ENCODE measurements around the gene SF3B4.
"Not testable (repeated sequence)": the region's sequence is repeated elsewhere in the genome, so short reads cannot be mapped to it uniquely, and the experiment has no call there.

The SF3B4 gene

DNA sequence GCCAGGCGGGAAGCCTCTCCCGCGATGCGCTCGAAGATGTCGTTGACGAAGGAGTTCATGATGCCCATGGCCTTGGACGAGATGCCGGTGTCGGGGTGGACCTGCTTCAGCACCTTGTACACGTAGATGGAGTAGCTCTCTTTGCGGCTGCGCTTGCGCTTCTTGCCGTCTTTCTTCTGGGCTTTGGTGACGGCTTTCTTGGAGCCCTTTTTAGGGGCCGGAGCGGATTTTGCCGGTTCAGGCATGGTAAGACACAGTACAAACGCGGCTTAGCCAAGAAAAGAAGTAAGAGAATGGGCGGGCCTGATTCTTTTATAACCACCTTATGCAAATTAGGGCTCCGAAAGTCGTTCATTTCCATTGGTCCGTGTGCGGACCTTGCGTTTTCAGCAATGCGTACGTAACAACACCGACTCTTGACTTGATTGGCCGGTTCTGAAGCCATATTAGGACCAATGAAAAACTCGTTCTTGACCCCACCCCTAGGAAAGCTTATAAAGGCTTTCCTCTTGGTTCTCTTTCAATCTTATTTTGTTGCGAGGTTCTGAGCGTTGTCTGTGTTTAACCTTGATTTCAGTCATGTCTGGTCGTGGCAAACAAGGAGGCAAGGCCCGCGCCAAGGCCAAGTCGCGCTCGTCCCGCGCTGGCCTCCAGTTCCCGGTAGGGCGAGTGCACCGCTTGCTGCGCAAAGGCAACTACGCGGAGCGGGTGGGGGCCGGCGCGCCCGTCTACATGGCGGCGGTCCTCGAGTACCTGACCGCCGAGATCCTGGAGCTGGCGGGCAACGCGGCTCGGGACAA lies 41.0 kb downstream of the SF3B4 start:
- H2BK12ac ChIP-seq (ENCODE audit: low read length in 2 of 2), result peak overlapping the region in 1 of 2 experiments; percentile 47
- under 1% methylated on average over 61 of the region's 62 CpGs for WGBS
- H3K27ac ChIP-seq (ENCODE audit: low read length, poor library complexity, severe bottlenecking), result peak overlapping the region; percentile 88
- no peaks in the 10 kb centered on the region for H3K36me3 ChIP-seq (ENCODE audit: control insufficient read depth in 1 of 2, insufficient read depth in 2 of 2, low read depth in 1 of 2, low read length in 2 of 2)
- no peak overlapping the region for H2BK15ac ChIP-seq (ENCODE audit: low read depth, poor library complexity, severe bottlenecking)
- H2AK5ac ChIP-seq (ENCODE audit: low read length, severe bottlenecking), result no peak overlapping the region
- H3K9me3 ChIP-seq (ENCODE audit: control insufficient read depth, low read length), result no peaks in the 10 kb centered on the region
- H3K4ac ChIP-seq (ENCODE audit: low read depth in 1 of 2, low read length in 2 of 2), result peak overlapping the region; percentile 86 to 91
- peak overlapping the region; percentile 95 for H3K4me2 ChIP-seq (ENCODE audit: low read length, poor library complexity, severe bottlenecking)
- no peaks in the 10 kb centered on the region for H3K27me3 ChIP-seq (ENCODE audit: control insufficient read depth in 1 of 2, insufficient read depth in 1 of 2, low read length in 2 of 2)
- peak; percentile 100 for DNase-seq
- peak overlapping the region in 1 of 2 experiments; percentile 99 for H3K14ac ChIP-seq (ENCODE audit: low read length in 2 of 2)
- peak overlapping the region; percentile 68 to 79 for H3K4me3 ChIP-seq (ENCODE audit: insufficient read depth in 1 of 2, low read depth in 1 of 2, low read length in 2 of 2)
- H3K4me1 ChIP-seq (ENCODE audit: control insufficient read depth, insufficient read depth, low read depth, low read length), result peaks cover 2% of the 10 kb centered on the region
- H2BK120ac ChIP-seq (ENCODE audit: low read depth, low read length), result no peak overlapping the region
- H2AFZ ChIP-seq (ENCODE audit: low read depth, low read length), result no peak overlapping the region
- H3K18ac ChIP-seq (ENCODE audit: low read depth in 1 of 2, low read length in 2 of 2), result peak overlapping the region; percentile 99
- H2BK5ac ChIP-seq (ENCODE audit: low read depth, low read length, poor library complexity, severe bottlenecking), result peak overlapping the region; percentile 35
- H3K9ac ChIP-seq (ENCODE audit: low read length), result peak overlapping the region; percentile 98
- peaks cover 9% of the 10 kb centered on the region for H3K79me1 ChIP-seq (replicated peaks; ENCODE audit: low read length, poor library complexity, severe bottlenecking)
- peak overlapping the region; percentile 92 for H4K91ac ChIP-seq (ENCODE audit: low read length)
- H4K8ac ChIP-seq (ENCODE audit: low read length), result peak overlapping the region; percentile 94
- H3K23ac ChIP-seq (ENCODE audit: low read length in 2 of 2), result peak overlapping the region in 1 of 2 experiments; percentile 85

DNA sequence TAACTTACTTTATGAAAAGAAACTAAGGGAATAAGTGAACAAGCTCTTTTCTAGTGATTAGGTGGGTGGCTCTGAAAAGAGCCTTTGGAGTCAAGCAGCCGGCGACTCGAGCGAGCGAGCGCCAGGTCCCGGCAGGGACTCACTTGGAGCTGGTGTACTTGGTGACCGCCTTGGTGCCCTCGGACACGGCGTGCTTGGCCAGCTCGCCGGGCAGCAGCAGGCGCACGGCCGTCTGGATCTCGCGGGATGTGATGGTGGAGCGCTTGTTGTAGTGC lies 41.5 kb downstream of the SF3B4 start:
- peak overlapping the region in 1 of 2 experiments; percentile 42 for H3K18ac ChIP-seq (ENCODE audit: low read depth in 1 of 2, low read length in 2 of 2)

DNA sequence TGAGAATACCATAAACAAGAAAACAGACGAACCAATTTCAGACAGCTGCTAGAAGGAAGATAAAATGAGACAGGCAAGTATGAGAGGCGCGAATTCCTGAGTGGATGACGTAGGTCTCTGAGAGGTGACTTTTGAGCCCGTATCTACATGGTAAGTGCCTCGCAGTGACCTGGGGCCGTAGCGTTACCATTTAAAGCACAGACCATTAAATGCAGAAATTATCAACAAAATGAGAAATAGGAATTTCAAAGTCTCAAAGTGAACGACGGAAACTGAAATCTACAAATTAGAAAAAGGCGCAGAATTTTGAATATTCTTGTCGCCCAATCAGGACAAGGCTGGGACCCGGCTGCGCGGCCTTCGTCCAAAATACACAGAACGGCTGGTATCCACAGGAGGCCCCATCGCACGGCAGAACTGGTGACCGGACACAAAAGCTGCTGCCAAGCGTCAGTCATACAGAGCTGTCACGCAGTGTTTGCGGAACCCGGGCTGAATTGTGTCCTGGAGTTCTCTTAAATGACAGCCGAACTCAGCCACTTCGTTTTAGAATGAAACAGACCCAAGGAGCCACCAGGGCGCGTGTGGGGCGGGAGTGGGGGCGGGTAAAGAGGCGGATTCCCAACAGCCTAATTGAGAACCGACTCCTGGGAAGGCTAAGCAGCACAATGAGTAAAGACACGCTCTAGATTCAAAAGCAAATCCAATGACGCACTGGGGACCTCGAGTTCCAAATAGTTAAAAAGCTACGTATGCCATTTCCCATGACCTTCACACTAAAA lies 42.1 kb downstream of the SF3B4 start:
- H2AFZ ChIP-seq (ENCODE audit: low read depth, low read length), result no peak overlapping the region
- no peak overlapping the region for H2BK12ac ChIP-seq (ENCODE audit: low read length in 2 of 2)
- H4K91ac ChIP-seq (ENCODE audit: low read length), result peak overlapping the region; percentile 31
- H3K4me3 ChIP-seq (ENCODE audit: insufficient read depth in 1 of 2, low read depth in 1 of 2, low read length in 2 of 2), result peak overlapping the region; percentile 64 to 79
- no peak overlapping the region for H2BK120ac ChIP-seq (ENCODE audit: low read depth, low read length)
- WGBS, result under 1% methylated on average over 31 of the region's 36 CpGs
- no peak overlapping the region for H4K8ac ChIP-seq (ENCODE audit: low read length)
- no peak overlapping the region for H2AK5ac ChIP-seq (ENCODE audit: low read length, severe bottlenecking)
- DNase-seq, result peak; percentile 88
- H3K36me3 ChIP-seq (ENCODE audit: control insufficient read depth in 1 of 2, insufficient read depth in 2 of 2, low read depth in 1 of 2, low read length in 2 of 2), result no peaks in the 10 kb centered on the region
- no peaks in the 10 kb centered on the region for H3K9me3 ChIP-seq (ENCODE audit: control insufficient read depth, low read length)
- peaks cover 9% of the 10 kb centered on the region for H3K79me1 ChIP-seq (replicated peaks; ENCODE audit: low read length, poor library complexity, severe bottlenecking)
- H3K18ac ChIP-seq (ENCODE audit: low read depth in 1 of 2, low read length in 2 of 2), result peak overlapping the region in 1 of 2 experiments; percentile 30
- H3K4me1 ChIP-seq (ENCODE audit: control insufficient read depth, insufficient read depth, low read depth, low read length), result peaks cover 2% of the 10 kb centered on the region
- H3K27ac ChIP-seq (ENCODE audit: low read length, poor library complexity, severe bottlenecking), result peak overlapping the region; percentile 79
- peak overlapping the region; percentile 98 for H3K9ac ChIP-seq (ENCODE audit: low read length)
- no peaks in the 10 kb centered on the region for H3K27me3 ChIP-seq (ENCODE audit: control insufficient read depth in 1 of 2, insufficient read depth in 1 of 2, low read length in 2 of 2)
- H3K14ac ChIP-seq (ENCODE audit: low read length in 2 of 2), result no peak overlapping the region
- no peak overlapping the region for H2BK15ac ChIP-seq (ENCODE audit: low read depth, poor library complexity, severe bottlenecking)
- peak overlapping the region in 1 of 2 experiments; percentile 50 for H3K4ac ChIP-seq (ENCODE audit: low read depth in 1 of 2, low read length in 2 of 2)
- no peak overlapping the region for H2BK5ac ChIP-seq (ENCODE audit: low read depth, low read length, poor library complexity, severe bottlenecking)
- peak overlapping the region in 1 of 2 experiments; percentile 72 for H3K23ac ChIP-seq (ENCODE audit: low read length in 2 of 2)
- H3K4me2 ChIP-seq (ENCODE audit: low read length, poor library complexity, severe bottlenecking), result peak overlapping the region; percentile 95

More for the DNA sequence above, 41.5 kb downstream of the SF3B4 start:
- not testable (repeated sequence) for H3K23ac ChIP-seq (ENCODE audit: low read length in 2 of 2); H4K8ac ChIP-seq (ENCODE audit: low read length); H3K14ac ChIP-seq (ENCODE audit: low read length in 2 of 2); H4K91ac ChIP-seq (ENCODE audit: low read length); H3K36me3 ChIP-seq (ENCODE audit: control insufficient read depth in 1 of 2, insufficient read depth in 2 of 2, low read depth in 1 of 2, low read length in 2 of 2); DNase-seq; H3K9me3 ChIP-seq (ENCODE audit: control insufficient read depth, low read length); H2AFZ ChIP-seq (ENCODE audit: low read depth, low read length); H2BK120ac ChIP-seq (ENCODE audit: low read depth, low read length); H3K79me1 ChIP-seq (replicated peaks; ENCODE audit: low read length, poor library complexity, severe bottlenecking); H3K4me1 ChIP-seq (ENCODE audit: control insufficient read depth, insufficient read depth, low read depth, low read length); H2BK5ac ChIP-seq (ENCODE audit: low read depth, low read length, poor library complexity, severe bottlenecking); H2AK5ac ChIP-seq (ENCODE audit: low read length, severe bottlenecking); H2BK15ac ChIP-seq (ENCODE audit: low read depth, poor library complexity, severe bottlenecking); H3K27me3 ChIP-seq (ENCODE audit: control insufficient read depth in 1 of 2, insufficient read depth in 1 of 2, low read length in 2 of 2); H2BK12ac ChIP-seq (ENCODE audit: low read length in 2 of 2)
- Histone ChIP-seq H3K4ac (ENCODE audit: low read depth in 1 of 2, low read length in 2 of 2) (peak overlapping the region in 1 of 2 experiments; percentile 11), H3K4me2 (ENCODE audit: low read length, poor library complexity, severe bottlenecking) (peak overlapping the region; percentile 95), H3K27ac (ENCODE audit: low read length, poor library complexity, severe bottlenecking) (peak overlapping the region; percentile 88), H3K4me3 (ENCODE audit: insufficient read depth in 1 of 2, low read depth in 1 of 2, low read length in 2 of 2) (peak overlapping the region; percentile 56 to 79), H3K9ac (ENCODE audit: low read length) (peak overlapping the region; percentile 98)
- WGBS, result 2% methylated on average over 9 of the region's 19 CpGs
